DND-41 (cell line): ENCODE measurements around the gene FXYD6.

Experiments
- ATAC-seq: fragments of 200-7000 bp; cut with Tn5 transposase; 3 replicates; pipeline ENCODE4 v1.9.1; 2021; ENCODE audit warnings: low read depth; ENCODE audit not compliant: insufficient read depth
- DNase-seq: peaks from one replicate; pipeline ENCODE4 v3.0.0-alpha.2; 2020
- H2AFZ ChIP-seq: 2 replicates; pipeline ENCODE4 v1.6.0; 2012; ENCODE audit warnings: low read depth, low read length
- H3K27ac ChIP-seq: 2 replicates; pipeline ENCODE4 v1.5.1; 2012; ENCODE audit warnings: low read length, inconsistent platforms
- H3K27me3 ChIP-seq: fragments of 200-600 bp; sonication (generic); 2 replicates; pipeline ENCODE4 v1.6.0; 2012; ENCODE audit warnings: low read length, mild to moderate bottlenecking, inconsistent platforms; ENCODE audit not compliant: insufficient read depth, poor library complexity
- H3K36me3 ChIP-seq: 2 replicates; pipeline ENCODE4 v1.5.1; 2012; ENCODE audit warnings: low read length, inconsistent platforms; ENCODE audit not compliant: insufficient read depth
- H3K4me1 ChIP-seq: 2 replicates; pipeline ENCODE4 v1.5.1; 2012; ENCODE audit warnings: mild to moderate bottlenecking, low read length; ENCODE audit not compliant: insufficient read depth
- H3K4me2 ChIP-seq: 2 replicates; pipeline ENCODE4 v1.6.0; 2012; ENCODE audit warnings: mild to moderate bottlenecking, moderate library complexity, low read length, inconsistent platforms; ENCODE audit not compliant: insufficient read depth
- H3K4me3 ChIP-seq, 2 experiments: fragments of 200-600 bp in 1 of 2; shearing (Covaris generic) in 1 of 2; 2 replicates each; pipeline ENCODE4 v1.5.1; 2012 to 2016; ENCODE audit warnings: inconsistent platforms in 2 of 2, low read length in 2 of 2, mild to moderate bottlenecking in 2 of 2, low read depth in 1 of 2, moderate library complexity in 1 of 2
- H3K79me2 ChIP-seq: 2 replicates; pipeline ENCODE4 v1.6.0; 2012; ENCODE audit warnings: low read length, inconsistent platforms; ENCODE audit not compliant: insufficient read depth
- H3K9ac ChIP-seq: 2 replicates; pipeline ENCODE4 v1.6.0; 2012; ENCODE audit warnings: low read depth, mild to moderate bottlenecking, inconsistent platforms, low read length, moderate library complexity
- H3K9me3 ChIP-seq: 2 replicates; pipeline ENCODE4 v1.5.1; 2012; ENCODE audit warnings: low read length, moderate library complexity, mild to moderate bottlenecking, inconsistent platforms; ENCODE audit not compliant: insufficient read depth, severe bottlenecking
- H4K20me1 ChIP-seq: 2 replicates; pipeline ENCODE4 v1.6.0; 2012; ENCODE audit warnings: low read length; ENCODE audit not compliant: insufficient read depth
- EZH2 ChIP-seq: IDR thresholded peaks from 3 replicates; pipeline ENCODE4 v1.6.1; 2012; ENCODE audit warnings: borderline replicate concordance, low read depth, mild to moderate bottlenecking, moderate library complexity, low read length, inconsistent platforms; ENCODE audit not compliant: severe bottlenecking
- TF ChIP-seq, protein P1 (sequence below): IDR thresholded peaks from 2 replicates; pipeline ENCODE4 v1.5.1; 2012; ENCODE audit warnings: borderline replicate concordance, low read length, moderate library complexity, mild to moderate bottlenecking; ENCODE audit not compliant: poor library complexity, severe bottlenecking; ENCODE audit errors: extremely low read depth

The FXYD6 gene

GRCh38 chr11:117860139-117860538 lies 16.3 kb downstream of the FXYD6 start:
- Histone ChIP-seq H3K9ac (no peak overlapping the region), H4K20me1 (peaks cover 50% of the 10 kb centered on the region), H3K79me2 (peaks cover 92% of the 10 kb centered on the region), H3K4me1 (no peaks in the 10 kb centered on the region; the same call in 1 of the 2 replicates), H3K36me3 (peaks cover 35% of the 10 kb centered on the region), H3K4me3 (no peak overlapping the region), H3K27ac (no peak overlapping the region; the same call in 1 of the 2 replicates), H3K9me3 (no peaks in the 10 kb centered on the region), H3K27me3 (no peaks in the 10 kb centered on the region), H2AFZ (no peak overlapping the region), H3K4me2 (no peak overlapping the region)
- TF ChIP-seq, protein P1, sequence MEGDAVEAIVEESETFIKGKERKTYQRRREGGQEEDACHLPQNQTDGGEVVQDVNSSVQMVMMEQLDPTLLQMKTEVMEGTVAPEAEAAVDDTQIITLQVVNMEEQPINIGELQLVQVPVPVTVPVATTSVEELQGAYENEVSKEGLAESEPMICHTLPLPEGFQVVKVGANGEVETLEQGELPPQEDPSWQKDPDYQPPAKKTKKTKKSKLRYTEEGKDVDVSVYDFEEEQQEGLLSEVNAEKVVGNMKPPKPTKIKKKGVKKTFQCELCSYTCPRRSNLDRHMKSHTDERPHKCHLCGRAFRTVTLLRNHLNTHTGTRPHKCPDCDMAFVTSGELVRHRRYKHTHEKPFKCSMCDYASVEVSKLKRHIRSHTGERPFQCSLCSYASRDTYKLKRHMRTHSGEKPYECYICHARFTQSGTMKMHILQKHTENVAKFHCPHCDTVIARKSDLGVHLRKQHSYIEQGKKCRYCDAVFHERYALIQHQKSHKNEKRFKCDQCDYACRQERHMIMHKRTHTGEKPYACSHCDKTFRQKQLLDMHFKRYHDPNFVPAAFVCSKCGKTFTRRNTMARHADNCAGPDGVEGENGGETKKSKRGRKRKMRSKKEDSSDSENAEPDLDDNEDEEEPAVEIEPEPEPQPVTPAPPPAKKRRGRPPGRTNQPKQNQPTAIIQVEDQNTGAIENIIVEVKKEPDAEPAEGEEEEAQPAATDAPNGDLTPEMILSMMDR = no peak
- no peak for TF ChIP-seq EZH2
- ATAC-seq (no peak), DNase-seq (no peak)

DNA sequence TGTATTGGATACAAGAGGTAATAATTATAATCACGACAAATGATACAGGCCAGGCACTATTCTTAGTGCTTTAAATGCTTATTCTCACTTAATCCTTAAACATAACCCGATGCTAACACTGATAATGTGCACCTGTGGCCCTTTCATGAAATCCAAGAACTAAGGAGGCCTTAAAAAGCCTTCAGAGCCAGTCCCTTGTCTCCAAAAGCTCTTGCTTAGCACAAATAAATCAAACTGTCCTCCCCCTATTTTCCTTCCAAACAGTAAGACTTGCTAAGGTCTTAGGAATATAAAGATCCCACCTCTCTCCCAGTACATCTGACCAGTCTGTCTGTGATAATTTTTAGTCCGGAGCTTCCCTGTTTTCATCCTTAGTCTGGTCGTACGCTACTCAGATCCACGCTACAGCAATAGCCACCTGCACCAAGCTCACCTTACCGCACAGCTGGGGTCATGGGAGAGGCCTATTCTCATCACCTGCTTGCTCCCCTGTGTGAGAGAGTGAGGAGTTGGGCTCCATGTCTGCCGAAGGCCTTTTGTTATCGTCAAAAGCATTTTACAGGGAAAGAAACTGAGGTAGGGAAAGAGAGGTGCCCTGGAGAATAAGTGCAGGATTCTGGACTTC lies 16.9 kb downstream of the FXYD6 start:
- Histone ChIP-seq H3K27ac (peak overlapping the region; percentile 37; the same call in 1 of the 2 replicates), H3K4me1 (no peaks in the 10 kb centered on the region; the same call in 1 of the 2 replicates), H3K36me3 (peaks cover 40% of the 10 kb centered on the region), H3K4me2 (no peak overlapping the region), H3K9ac (no peak overlapping the region), H4K20me1 (peaks cover 50% of the 10 kb centered on the region), H3K9me3 (no peaks in the 10 kb centered on the region), H3K4me3 (no peak overlapping the region), H3K79me2 (peaks cover 92% of the 10 kb centered on the region), H2AFZ (no peak overlapping the region), H3K27me3 (no peaks in the 10 kb centered on the region)
- no peak for ATAC-seq
- no peak for TF ChIP-seq EZH2
- TF ChIP-seq, protein P1 = no peak
- DNase-seq = no peak

GRCh38 chr11:117859061-117859460 lies 17.4 kb downstream of the FXYD6 start:
- Histone ChIP-seq H3K4me3 (no peak overlapping the region), H4K20me1 (peaks cover 50% of the 10 kb centered on the region), H3K4me1 (no peaks in the 10 kb centered on the region; the same call in 1 of the 2 replicates), H2AFZ (no peak overlapping the region), H3K9me3 (no peaks in the 10 kb centered on the region), H3K27me3 (no peaks in the 10 kb centered on the region), H3K27ac (no peak overlapping the region), H3K4me2 (no peak overlapping the region), H3K79me2 (peaks cover 92% of the 10 kb centered on the region), H3K9ac (no peak overlapping the region), H3K36me3 (peaks cover 45% of the 10 kb centered on the region)
- TF ChIP-seq, protein P1 = no peak
- no peak for TF ChIP-seq EZH2
- ATAC-seq = no peak
- DNase-seq = no peak
